Central memory CD8-positive, alpha-beta T cell (primary cell): ENCODE measurements around the gene LAMA2.

ENCODE experiments used
- ATAC-seq: fragments of 150-1000 bp; cut with Tn5 transposase; replicated peaks from 2 replicates; pipeline ENCODE4 v1.10.0; 2022; ENCODE audit warnings: mild to moderate bottlenecking, moderate FRiP score, moderate number of reproducible peaks; ENCODE audit not compliant: poor library complexity, severe bottlenecking; ENCODE audit errors: extremely low read depth
- DNase-seq, 2 donors: peaks; one replicate each; pipeline ENCODE4 v3.0.0; 2021; ENCODE audit warnings: low spot score in 2 of 2
- H3K27ac Mint-ChIP-seq: one replicate; pipeline ENCODE4 v1.8.0; 2022; ENCODE audit warnings: low read depth, mild to moderate bottlenecking, moderate library complexity, mixed read lengths
- H3K27me3 Mint-ChIP-seq: one replicate; pipeline ENCODE4 v1.8.0; 2022; ENCODE audit warnings: mixed read lengths
- H3K36me3 Mint-ChIP-seq: one replicate; pipeline ENCODE4 v1.8.0; 2022; ENCODE audit warnings: mild to moderate bottlenecking, moderate library complexity, mixed read lengths; ENCODE audit not compliant: insufficient read depth
- H3K4me1 Mint-ChIP-seq: one replicate; pipeline ENCODE4 v1.8.0; 2022; ENCODE audit warnings: mixed read lengths
- H3K4me3 Mint-ChIP-seq: one replicate; pipeline ENCODE4 v1.8.0; 2022; ENCODE audit warnings: mild to moderate bottlenecking, moderate library complexity, mixed read lengths
- H3K9me3 Mint-ChIP-seq: one replicate; pipeline ENCODE4 v1.8.0; 2022; ENCODE audit warnings: mixed read lengths

LAMA2 gene

DNA sequence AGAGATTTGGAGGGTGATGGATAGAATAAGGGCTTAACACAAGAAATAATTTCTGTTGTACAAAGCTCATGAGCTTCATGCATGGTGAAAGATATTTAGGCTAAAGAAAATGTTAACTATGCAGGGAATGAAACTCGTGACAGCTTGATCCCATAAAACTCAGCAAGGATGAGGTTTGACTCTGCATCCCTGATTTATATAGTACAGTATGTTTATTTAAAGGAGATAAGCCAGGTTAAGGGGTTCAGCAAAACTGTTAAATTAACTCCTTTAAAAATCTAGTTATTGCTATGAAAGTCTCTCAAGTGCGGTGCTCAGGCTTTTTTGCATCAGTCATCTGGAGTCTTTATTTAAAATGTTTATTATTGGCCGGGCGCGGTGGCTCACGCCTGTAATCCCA is 326.4 kb downstream of the LAMA2 start:
- Mint-ChIP-seq H3K4me1 (no peaks in the 10 kb centered on the region), H3K27me3 (peaks cover 18% of the 10 kb centered on the region), H3K9me3 (no peaks in the 10 kb centered on the region), H3K4me3 (no peak overlapping the region), H3K36me3 (no peaks in the 10 kb centered on the region), H3K27ac (no peak overlapping the region)
- no peak for ATAC-seq
- no peak for DNase-seq

DNA sequence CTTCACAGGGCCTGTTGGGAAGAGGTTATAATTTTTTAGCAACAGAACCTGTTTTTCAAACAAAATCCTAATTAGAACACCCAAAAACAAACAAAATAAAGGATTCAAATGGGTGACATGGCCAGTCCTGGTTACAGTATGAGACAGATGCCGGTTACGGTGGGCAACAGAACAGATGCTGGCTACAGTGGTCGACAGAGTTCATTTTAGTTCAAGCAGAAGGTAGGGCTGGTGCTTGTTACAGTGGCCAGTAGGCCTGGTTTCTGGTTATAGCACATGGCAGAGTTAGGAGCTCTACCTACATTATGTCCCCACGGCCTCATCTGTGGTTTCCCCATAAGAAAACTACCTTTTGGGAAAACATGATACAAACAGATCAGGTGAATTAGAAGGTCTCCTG is 327.7 kb downstream of the LAMA2 start:
- H3K9me3 Mint-ChIP-seq, result no peaks in the 10 kb centered on the region
- H3K27me3 Mint-ChIP-seq, result peaks cover 23% of the 10 kb centered on the region
- no peak overlapping the region for H3K4me3 Mint-ChIP-seq
- no peak for ATAC-seq
- no peaks in the 10 kb centered on the region for H3K36me3 Mint-ChIP-seq
- no peaks in the 10 kb centered on the region for H3K4me1 Mint-ChIP-seq
- no peak for DNase-seq
- no peak overlapping the region for H3K27ac Mint-ChIP-seq

DNA sequence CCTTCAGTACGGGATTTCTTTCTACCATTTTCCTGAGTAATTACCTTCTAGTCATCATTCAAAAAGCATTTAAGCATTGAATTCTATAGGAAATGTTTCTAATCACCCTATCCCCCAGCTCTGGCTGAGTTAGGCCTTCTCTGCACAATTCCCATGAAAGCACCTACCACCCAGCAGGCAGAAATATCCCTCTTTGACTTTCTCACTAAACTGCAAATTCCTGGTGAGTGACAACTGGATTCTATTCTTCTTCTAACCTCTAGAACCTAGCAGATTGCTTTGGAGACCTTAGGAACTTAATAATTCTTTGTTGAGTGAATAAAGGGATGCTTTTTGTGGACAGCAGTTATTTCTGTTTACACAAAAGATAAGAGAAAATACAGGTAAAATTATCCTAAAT is 328.7 kb downstream of the LAMA2 start:
- H3K4me1 Mint-ChIP-seq, result no peaks in the 10 kb centered on the region
- DNase-seq (no peak), ATAC-seq (no peak)
- no peak overlapping the region for H3K27ac Mint-ChIP-seq
- no peak overlapping the region for H3K4me3 Mint-ChIP-seq
- peaks cover 23% of the 10 kb centered on the region for H3K27me3 Mint-ChIP-seq
- H3K9me3 Mint-ChIP-seq, result no peaks in the 10 kb centered on the region
- H3K36me3 Mint-ChIP-seq, result no peaks in the 10 kb centered on the region

DNA sequence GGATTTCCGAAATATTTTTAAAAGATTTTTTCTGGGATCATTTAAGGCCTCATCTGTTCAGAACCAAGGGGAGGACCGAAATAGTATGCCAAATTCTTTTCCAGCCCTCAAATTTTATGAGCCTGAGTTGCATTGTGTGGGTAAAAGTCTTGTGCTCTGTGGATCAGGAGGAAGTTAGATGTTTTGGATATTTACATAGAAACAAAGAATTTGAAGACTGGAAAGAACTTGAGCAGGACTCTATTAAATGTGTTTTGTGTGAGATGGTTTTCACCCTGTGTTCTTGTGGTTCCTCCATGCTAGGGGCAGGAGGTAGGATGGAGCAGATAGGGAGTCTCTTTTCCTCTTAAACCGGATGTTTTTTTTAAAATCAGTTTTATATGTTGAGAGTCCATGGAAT is 329.1 kb downstream of the LAMA2 start:
- Mint-ChIP-seq H3K4me3 (no peak overlapping the region), H3K27me3 (peaks cover 23% of the 10 kb centered on the region), H3K9me3 (no peaks in the 10 kb centered on the region), H3K36me3 (no peaks in the 10 kb centered on the region), H3K4me1 (no peaks in the 10 kb centered on the region), H3K27ac (no peak overlapping the region)
- DNase-seq (no peak), ATAC-seq (no peak)

DNA sequence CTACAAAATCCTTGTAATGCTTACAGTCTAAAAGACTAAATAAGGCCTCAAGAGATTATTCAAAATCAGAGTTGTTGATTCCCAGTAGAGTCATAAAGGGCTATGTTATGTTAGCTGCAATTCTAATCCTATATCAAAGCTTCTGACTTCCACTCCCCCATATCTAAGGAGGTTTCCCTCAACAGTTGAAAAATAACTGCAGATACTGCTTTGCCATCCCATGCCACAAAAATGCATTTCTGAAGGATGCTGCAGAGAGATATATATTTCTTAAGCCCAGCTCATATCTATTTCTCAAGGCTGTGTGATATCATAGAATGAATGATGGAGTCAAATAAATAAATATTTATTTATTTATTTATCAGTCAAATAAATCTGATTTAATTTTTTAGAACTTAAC is 332.3 kb downstream of the LAMA2 start:
- ATAC-seq (no peak), DNase-seq (no peak)
- Mint-ChIP-seq H3K27me3 (peaks cover 14% of the 10 kb centered on the region), H3K4me1 (no peaks in the 10 kb centered on the region), H3K9me3 (no peaks in the 10 kb centered on the region), H3K27ac (no peak overlapping the region), H3K36me3 (no peaks in the 10 kb centered on the region), H3K4me3 (no peak overlapping the region)

DNA sequence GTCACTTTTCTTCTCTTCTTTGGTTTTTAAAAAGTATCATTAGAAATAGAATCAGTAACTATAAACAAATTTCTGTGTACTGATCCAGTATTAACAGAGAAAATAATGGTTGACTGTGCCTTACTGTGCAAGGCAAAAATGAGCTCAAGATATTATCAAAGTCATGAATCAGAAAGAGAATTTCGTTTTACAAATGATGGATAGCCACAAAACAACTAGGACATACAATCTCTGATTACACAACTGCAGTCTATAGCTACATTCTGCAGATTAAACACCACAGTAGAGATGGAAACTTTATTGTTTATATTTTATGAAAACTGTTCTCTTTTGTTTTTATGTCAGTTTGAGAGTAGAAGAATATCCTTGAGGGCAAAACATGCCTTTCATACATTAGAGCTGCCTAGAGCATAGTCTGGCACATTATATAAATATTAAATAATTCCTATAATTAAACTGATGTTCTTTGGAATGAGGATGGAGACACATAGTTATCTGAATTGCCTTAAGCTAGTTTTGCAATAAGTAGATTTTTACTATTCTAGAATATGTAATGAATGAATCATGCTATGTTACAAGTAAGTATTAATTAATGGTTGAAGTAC is 333.1 kb downstream of the LAMA2 start:
- H3K27me3 Mint-ChIP-seq, result peaks cover 14% of the 10 kb centered on the region
- DNase-seq (no peak), ATAC-seq (no peak)
- H3K4me3 Mint-ChIP-seq, result no peak overlapping the region
- no peak overlapping the region for H3K27ac Mint-ChIP-seq
- H3K36me3 Mint-ChIP-seq, result no peaks in the 10 kb centered on the region
- no peaks in the 10 kb centered on the region for H3K4me1 Mint-ChIP-seq
- no peaks in the 10 kb centered on the region for H3K9me3 Mint-ChIP-seq

DNA sequence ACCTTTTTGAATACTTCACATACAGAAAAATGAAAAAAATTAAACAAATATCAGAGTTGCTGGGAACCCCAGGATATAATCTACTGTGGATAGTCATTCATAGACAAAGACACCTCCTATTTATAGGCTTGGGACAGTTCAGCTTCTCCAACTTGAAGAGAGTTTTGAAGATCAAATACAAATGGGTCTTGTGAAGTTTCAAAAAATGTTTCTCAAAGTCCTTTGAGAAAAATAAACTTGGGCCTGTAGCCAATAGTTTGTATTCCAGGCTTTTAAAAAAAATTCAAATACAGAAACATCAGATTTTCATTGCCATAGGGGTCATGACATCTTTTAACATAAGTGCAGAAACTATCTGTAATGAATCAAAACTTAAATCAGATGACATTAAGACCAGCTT is 334.8 kb downstream of the LAMA2 start:
- no peaks in the 10 kb centered on the region for H3K4me1 Mint-ChIP-seq
- ATAC-seq (no peak), DNase-seq (no peak)
- peaks cover 14% of the 10 kb centered on the region for H3K27me3 Mint-ChIP-seq
- H3K4me3 Mint-ChIP-seq, result no peak overlapping the region
- H3K36me3 Mint-ChIP-seq, result no peaks in the 10 kb centered on the region
- no peak overlapping the region for H3K27ac Mint-ChIP-seq
- H3K9me3 Mint-ChIP-seq, result no peaks in the 10 kb centered on the region

DNA sequence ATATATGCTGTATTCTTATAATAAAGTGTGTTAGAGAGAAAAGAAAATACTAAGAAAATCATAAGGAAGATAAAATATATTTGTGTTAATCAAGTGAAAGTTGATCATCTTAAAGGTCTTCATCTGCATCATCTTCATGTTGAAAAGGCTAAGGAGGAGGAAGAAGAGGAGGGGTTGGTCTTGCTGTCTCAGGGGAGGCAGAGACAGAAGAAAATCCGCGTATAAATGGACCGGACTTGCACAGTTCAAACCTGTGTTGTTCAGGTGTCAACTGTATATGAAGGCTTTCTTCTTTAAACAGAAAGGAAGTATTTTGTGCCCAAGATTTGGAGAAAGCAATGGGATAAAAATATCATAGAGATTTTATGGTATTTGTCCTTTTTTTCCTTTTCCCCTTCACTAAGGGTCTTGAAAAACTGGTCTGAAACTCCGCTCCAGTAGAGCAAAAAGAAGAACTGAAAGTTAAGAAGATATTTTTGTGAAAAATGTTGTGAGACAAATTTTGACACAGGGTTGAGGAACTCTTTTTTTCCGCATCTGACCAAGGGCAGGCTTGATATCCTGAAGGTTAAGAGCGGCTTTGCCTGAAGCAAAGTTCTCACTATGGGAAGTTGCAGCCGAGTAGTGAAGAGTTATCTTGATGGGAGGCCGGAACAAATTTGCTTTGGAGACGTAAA is 350.7 kb downstream of the LAMA2 start:
- Mint-ChIP-seq H3K27me3 (peaks cover 39% of the 10 kb centered on the region), H3K9me3 (no peaks in the 10 kb centered on the region), H3K36me3 (no peaks in the 10 kb centered on the region), H3K4me1 (no peaks in the 10 kb centered on the region), H3K27ac (no peak overlapping the region), H3K4me3 (no peak overlapping the region)
- DNase-seq, result no peak
- ATAC-seq, result no peak

DNA sequence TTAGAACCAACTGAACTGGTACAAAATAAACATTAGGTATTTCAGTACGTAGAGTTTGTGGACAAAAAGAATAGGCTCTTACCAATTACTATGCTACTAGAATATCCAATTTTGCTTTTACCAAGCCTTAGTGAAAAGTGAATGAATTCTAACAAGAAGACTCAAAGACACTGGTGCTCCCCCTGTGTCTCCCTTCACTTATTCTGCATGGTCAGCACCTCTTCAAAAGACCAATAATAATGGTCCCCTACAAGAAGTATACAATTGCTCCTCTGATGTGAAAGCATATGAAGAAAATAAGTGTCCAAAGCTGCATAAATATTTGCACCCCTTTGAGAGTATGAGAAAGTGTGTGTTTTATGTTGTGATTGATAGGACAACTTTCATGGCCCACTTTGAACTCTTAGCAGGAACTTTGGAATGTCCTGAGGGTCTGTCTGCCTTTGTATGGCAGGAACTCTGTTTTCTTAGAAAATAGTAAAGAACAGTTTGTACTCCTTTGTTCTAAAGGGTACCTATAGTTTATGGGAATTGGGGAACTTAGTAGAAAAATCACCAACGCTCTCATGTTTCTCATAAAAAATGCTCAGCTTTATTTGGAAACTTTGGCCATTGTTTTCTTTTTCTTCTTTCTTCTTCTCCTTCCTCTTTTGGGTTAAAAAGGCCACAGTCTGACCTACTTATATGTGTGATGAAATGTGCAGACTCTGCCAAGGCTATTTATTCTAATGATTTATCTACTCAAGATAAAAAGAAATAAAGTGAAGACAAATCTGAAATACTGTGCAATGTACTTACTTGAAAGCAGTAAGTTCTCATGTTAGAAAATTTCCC is 352.4 kb downstream of the LAMA2 start:
- DNase-seq (no peak), ATAC-seq (no peak)
- peaks cover 21% of the 10 kb centered on the region for H3K27me3 Mint-ChIP-seq
- no peaks in the 10 kb centered on the region for H3K36me3 Mint-ChIP-seq
- H3K4me1 Mint-ChIP-seq, result no peaks in the 10 kb centered on the region
- no peak overlapping the region for H3K4me3 Mint-ChIP-seq
- H3K9me3 Mint-ChIP-seq, result no peaks in the 10 kb centered on the region
- H3K27ac Mint-ChIP-seq, result no peak overlapping the region

DNA sequence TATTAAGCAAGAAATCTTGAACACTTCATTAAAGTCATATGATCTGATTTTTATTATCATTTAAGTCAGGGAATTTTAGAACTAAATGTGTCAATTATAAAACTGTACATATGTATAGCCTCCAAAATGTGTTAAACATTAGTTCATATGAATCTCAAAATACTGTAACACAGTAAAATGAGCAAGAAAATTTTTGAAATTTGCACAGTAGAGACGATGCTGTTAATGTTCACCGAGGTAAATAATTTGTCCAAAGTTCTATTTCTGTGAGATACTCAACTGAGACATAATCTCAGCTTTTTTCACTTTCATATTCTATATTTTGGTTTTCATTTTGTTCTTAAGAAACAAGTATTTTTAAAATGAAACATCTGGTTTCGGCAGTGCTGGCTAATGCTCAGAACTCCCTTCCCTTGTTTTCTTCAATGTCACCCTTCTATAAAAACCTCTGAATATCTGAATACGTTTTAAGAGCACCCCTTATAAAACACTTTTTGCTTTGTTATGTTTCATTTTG is 353.1 kb downstream of the LAMA2 start:
- H3K9me3 Mint-ChIP-seq, result no peaks in the 10 kb centered on the region
- DNase-seq (no peak), ATAC-seq (no peak)
- peaks cover 19% of the 10 kb centered on the region for H3K27me3 Mint-ChIP-seq
- no peak overlapping the region for H3K4me3 Mint-ChIP-seq
- H3K27ac Mint-ChIP-seq, result no peak overlapping the region
- no peaks in the 10 kb centered on the region for H3K4me1 Mint-ChIP-seq
- H3K36me3 Mint-ChIP-seq, result no peaks in the 10 kb centered on the region

DNA sequence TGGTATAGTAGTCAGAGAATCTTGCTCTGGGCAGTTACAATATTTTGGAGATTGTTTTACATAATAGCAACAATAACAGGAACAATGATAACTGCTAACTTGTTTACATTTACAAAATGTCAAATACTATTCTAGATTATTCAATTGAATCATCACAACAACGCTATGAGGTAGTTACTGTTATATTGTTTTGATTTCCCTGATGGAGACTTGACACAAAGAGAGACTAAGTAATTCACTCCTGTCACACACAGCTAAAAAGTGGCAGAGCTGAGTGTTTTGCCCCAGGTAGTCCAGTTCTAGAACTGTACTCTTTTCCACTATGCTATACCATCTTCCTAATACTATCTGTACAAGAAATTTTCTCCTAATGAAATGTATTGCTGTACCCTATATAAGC is 356.1 kb downstream of the LAMA2 start:
- DNase-seq, result no peak
- ATAC-seq, result no peak

DNA sequence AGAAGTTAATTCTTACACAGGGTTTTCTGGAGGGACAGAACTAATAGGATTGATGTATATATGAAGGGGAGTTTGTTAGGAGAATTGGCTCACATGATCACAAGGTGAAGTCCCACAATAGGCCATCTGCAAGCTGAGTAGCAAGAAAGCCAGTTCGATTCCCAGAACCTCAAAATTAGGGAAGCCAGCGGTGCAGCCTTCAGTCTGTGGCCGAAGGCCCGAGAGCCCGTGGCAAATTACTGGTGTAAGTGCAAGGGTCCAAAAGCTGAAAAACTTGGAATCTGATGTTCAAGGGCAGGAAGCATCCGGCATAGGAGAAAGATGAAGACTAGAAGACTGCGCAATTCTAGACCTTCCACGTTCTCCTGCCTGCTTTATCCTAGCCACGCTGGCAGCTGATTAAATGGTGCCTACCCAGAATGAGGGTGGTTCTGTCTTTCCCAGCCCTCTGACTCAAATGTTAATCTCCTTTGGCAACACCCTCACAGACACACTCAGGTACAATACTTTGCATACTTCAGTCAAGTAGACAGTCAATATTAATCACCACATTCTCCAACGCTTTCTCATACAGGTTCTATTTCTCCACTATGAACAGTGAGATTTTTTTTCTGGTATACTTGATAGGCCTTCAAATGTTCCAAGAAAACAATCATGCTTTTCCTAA is 357.0 kb downstream of the LAMA2 start:
- Mint-ChIP-seq H3K4me3 (no peak overlapping the region), H3K27me3 (peaks cover 18% of the 10 kb centered on the region), H3K9me3 (no peaks in the 10 kb centered on the region), H3K36me3 (no peaks in the 10 kb centered on the region), H3K27ac (no peak overlapping the region), H3K4me1 (no peaks in the 10 kb centered on the region)
- ATAC-seq (no peak), DNase-seq (no peak)

More for the DNA sequence above, 356.1 kb downstream of the LAMA2 start:
- no peaks in the 10 kb centered on the region for H3K4me1 Mint-ChIP-seq
- H3K4me3 Mint-ChIP-seq, result no peak overlapping the region
- no peak overlapping the region for H3K27ac Mint-ChIP-seq
- H3K9me3 Mint-ChIP-seq, result no peaks in the 10 kb centered on the region
- H3K27me3 Mint-ChIP-seq, result peaks cover 16% of the 10 kb centered on the region
- H3K36me3 Mint-ChIP-seq, result no peaks in the 10 kb centered on the region
